ENCODE data around the gene PPP1R3D. TPM values are rescaled to one million over a fixed set of nuclear protein-coding genes. Genes with fewer than 3 reads are reported as not detected.
A peak's percentile ranks its signal among the peaks of the same experiment; 100 is the strongest.

The PPP1R3D gene
- total and polyA plus RNA-seq, 9 of the 15 experiments (the other 6 are each of a cell fraction or from before 2014, with no cell fraction given): 0.35 to 3.3 (median 1.8) TPM

DNA sequence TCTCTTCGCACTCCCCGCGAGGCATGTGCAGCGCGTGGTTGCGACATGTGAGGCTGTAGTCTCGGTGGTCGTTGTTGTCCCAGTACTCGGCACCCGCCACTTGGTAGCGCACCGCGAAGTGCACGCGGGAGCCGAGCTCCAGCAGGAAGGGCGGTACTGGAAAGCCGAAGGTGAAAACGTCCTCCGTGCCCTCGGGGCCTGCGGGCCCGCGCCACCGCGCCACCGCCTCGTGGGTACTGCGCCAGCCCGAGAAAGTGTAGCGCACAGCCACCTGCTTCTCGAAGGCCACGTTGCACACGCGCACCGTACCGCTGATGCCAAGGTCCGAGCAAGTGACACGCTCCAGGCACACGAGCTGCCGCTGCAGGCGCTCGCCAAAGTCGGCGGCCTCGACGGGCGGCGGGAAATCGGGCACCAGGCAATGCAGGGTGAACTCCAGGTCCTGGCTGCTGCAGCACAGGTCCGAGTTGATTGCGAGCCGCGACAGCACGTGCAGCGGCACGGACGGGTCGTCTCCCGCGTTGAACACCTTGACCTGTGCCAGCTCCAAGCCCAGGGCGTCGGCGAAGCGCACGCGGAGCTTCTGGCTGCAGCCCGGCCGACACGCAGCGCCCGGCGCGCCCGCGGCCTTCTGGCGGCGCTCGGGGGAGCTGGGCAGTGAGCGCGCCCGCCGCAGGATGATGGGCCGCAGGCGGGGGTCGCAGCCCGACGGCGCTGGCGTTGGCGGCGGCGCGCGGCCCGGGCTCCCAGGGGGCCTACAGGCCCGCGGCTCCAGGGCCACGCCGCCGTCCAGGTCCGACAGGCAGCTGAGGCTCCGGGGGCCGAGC lies 840 bp downstream of the PPP1R3D start (continued):
- TF ChIP-seq, protein P1, sequence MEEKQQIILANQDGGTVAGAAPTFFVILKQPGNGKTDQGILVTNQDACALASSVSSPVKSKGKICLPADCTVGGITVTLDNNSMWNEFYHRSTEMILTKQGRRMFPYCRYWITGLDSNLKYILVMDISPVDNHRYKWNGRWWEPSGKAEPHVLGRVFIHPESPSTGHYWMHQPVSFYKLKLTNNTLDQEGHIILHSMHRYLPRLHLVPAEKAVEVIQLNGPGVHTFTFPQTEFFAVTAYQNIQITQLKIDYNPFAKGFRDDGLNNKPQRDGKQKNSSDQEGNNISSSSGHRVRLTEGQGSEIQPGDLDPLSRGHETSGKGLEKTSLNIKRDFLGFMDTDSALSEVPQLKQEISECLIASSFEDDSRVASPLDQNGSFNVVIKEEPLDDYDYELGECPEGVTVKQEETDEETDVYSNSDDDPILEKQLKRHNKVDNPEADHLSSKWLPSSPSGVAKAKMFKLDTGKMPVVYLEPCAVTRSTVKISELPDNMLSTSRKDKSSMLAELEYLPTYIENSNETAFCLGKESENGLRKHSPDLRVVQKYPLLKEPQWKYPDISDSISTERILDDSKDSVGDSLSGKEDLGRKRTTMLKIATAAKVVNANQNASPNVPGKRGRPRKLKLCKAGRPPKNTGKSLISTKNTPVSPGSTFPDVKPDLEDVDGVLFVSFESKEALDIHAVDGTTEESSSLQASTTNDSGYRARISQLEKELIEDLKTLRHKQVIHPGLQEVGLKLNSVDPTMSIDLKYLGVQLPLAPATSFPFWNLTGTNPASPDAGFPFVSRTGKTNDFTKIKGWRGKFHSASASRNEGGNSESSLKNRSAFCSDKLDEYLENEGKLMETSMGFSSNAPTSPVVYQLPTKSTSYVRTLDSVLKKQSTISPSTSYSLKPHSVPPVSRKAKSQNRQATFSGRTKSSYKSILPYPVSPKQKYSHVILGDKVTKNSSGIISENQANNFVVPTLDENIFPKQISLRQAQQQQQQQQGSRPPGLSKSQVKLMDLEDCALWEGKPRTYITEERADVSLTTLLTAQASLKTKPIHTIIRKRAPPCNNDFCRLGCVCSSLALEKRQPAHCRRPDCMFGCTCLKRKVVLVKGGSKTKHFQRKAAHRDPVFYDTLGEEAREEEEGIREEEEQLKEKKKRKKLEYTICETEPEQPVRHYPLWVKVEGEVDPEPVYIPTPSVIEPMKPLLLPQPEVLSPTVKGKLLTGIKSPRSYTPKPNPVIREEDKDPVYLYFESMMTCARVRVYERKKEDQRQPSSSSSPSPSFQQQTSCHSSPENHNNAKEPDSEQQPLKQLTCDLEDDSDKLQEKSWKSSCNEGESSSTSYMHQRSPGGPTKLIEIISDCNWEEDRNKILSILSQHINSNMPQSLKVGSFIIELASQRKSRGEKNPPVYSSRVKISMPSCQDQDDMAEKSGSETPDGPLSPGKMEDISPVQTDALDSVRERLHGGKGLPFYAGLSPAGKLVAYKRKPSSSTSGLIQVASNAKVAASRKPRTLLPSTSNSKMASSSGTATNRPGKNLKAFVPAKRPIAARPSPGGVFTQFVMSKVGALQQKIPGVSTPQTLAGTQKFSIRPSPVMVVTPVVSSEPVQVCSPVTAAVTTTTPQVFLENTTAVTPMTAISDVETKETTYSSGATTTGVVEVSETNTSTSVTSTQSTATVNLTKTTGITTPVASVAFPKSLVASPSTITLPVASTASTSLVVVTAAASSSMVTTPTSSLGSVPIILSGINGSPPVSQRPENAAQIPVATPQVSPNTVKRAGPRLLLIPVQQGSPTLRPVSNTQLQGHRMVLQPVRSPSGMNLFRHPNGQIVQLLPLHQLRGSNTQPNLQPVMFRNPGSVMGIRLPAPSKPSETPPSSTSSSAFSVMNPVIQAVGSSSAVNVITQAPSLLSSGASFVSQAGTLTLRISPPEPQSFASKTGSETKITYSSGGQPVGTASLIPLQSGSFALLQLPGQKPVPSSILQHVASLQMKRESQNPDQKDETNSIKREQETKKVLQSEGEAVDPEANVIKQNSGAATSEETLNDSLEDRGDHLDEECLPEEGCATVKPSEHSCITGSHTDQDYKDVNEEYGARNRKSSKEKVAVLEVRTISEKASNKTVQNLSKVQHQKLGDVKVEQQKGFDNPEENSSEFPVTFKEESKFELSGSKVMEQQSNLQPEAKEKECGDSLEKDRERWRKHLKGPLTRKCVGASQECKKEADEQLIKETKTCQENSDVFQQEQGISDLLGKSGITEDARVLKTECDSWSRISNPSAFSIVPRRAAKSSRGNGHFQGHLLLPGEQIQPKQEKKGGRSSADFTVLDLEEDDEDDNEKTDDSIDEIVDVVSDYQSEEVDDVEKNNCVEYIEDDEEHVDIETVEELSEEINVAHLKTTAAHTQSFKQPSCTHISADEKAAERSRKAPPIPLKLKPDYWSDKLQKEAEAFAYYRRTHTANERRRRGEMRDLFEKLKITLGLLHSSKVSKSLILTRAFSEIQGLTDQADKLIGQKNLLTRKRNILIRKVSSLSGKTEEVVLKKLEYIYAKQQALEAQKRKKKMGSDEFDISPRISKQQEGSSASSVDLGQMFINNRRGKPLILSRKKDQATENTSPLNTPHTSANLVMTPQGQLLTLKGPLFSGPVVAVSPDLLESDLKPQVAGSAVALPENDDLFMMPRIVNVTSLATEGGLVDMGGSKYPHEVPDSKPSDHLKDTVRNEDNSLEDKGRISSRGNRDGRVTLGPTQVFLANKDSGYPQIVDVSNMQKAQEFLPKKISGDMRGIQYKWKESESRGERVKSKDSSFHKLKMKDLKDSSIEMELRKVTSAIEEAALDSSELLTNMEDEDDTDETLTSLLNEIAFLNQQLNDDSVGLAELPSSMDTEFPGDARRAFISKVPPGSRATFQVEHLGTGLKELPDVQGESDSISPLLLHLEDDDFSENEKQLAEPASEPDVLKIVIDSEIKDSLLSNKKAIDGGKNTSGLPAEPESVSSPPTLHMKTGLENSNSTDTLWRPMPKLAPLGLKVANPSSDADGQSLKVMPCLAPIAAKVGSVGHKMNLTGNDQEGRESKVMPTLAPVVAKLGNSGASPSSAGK (IDR thresholded peaks at IDR 0.05): peak; percentile 56; the same call in 1 of the 2 replicates
- TF ChIP-seq ATF1 (CRISPR knock-in tag; IDR thresholded peaks at IDR 0.05): no peak
- TF ChIP-seq ATF1 (tag; IDR thresholded peaks at IDR 0.05): no peak
- TF ChIP-seq, protein P2, sequence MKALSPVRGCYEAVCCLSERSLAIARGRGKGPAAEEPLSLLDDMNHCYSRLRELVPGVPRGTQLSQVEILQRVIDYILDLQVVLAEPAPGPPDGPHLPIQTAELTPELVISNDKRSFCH (CRISPR knock-in tag; IDR thresholded peaks at IDR 0.05): no peak
- TF ChIP-seq, protein P2 (tag; IDR thresholded peaks at IDR 0.05): no peak
- no peak for TF ChIP-seq HDAC1 (IDR thresholded peaks at IDR 0.05)
- TF ChIP-seq, protein P3, sequence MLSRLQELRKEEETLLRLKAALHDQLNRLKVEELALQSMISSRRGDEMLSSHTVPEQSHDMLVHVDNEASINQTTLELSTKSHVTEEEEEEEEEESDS (CRISPR knock-in tag; IDR thresholded peaks at IDR 0.05): no peak
- TF ChIP-seq ZNF717 (CRISPR knock-in tag; IDR thresholded peaks at IDR 0.05): no peak
- no peak for TF ChIP-seq CCAR2 (IDR thresholded peaks at IDR 0.05; ENCODE audit: low read depth, low read length)
- no peak for TF ChIP-seq ETV1 (tag; conservative IDR thresholded peaks at IDR 0.05; ENCODE audit: low read depth)
- TF ChIP-seq, protein P4, sequence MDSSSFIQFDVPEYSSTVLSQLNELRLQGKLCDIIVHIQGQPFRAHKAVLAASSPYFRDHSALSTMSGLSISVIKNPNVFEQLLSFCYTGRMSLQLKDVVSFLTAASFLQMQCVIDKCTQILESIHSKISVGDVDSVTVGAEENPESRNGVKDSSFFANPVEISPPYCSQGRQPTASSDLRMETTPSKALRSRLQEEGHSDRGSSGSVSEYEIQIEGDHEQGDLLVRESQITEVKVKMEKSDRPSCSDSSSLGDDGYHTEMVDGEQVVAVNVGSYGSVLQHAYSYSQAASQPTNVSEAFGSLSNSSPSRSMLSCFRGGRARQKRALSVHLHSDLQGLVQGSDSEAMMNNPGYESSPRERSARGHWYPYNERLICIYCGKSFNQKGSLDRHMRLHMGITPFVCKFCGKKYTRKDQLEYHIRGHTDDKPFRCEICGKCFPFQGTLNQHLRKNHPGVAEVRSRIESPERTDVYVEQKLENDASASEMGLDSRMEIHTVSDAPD (CRISPR knock-in tag; IDR thresholded peaks at IDR 0.05): no peak
- TF ChIP-seq CAMTA2 (CRISPR knock-in tag; conservative IDR thresholded peaks at IDR 0.05): no peak
- TF ChIP-seq BRD9 (IDR thresholded peaks at IDR 0.05; ENCODE audit: low read depth, partially characterized antibody): no peak
- TF ChIP-seq ZNF75A (CRISPR knock-in tag; IDR thresholded peaks at IDR 0.05): no peak
